Stimulated activated CD4-positive, alpha-beta T cell treated with anti-CD3 and anti-CD28 coated beads, Interleukin-12 subunit alpha, Interleukin-12 subunit beta, amount 100 ng/mL, for 4 hours (primary cell): Measurements from ENCODE around the gene DMGDH.
A peak's percentile ranks its signal among the peaks of the same experiment; 100 is the strongest.

ENCODE experiments used
- DNase-seq: peaks from one replicate; pipeline ENCODE4 v3.0.0-alpha.2; 2020

The DMGDH gene

GRCh38 chr5:79059674-79060073 lies 9.8 kb downstream of the DMGDH start:
- DNase-seq: no peak

- no peak for DNase-seq
Measured at GRCh38 chr5:79056847-79057246, 12.6 kb downstream of the DMGDH start.

- no peak for DNase-seq
Measured at GRCh38 chr5:79055017-79055416, 14.5 kb downstream of the DMGDH start.

GRCh38 chr5:79053321-79053720 lies 16.2 kb downstream of the DMGDH start:
- no peak for DNase-seq

- no peak for DNase-seq
Measured at GRCh38 chr5:79050498-79050897, 19.0 kb downstream of the DMGDH start.

GRCh38 chr5:79048437-79048836 lies 21.0 kb downstream of the DMGDH start:
- DNase-seq: no peak

- no peak for DNase-seq
Measured at GRCh38 chr5:79047199-79047598, 22.3 kb downstream of the DMGDH start.

GRCh38 chr5:79042188-79042587 lies 27.3 kb downstream of the DMGDH start:
- no peak for DNase-seq

GRCh38 chr5:79036769-79037168 lies 32.7 kb downstream of the DMGDH start:
- DNase-seq: no peak

- no peak for DNase-seq
Measured at GRCh38 chr5:79035237-79035636, 34.2 kb downstream of the DMGDH start.

GRCh38 chr5:79032782-79033181 lies 36.7 kb downstream of the DMGDH start:
- no peak for DNase-seq

GRCh38 chr5:79032031-79032695 lies 37.3 kb downstream of the DMGDH start:
- no peak for DNase-seq

GRCh38 chr5:79031485-79031867 lies 38.0 kb downstream of the DMGDH start:
- no peak for DNase-seq

GRCh38 chr5:79030663-79031484 lies 38.6 kb downstream of the DMGDH start:
- DNase-seq: no peak

- DNase-seq: peak; percentile 43
Measured at GRCh38 chr5:79025054-79025472, 44.4 kb downstream of the DMGDH start.

- DNase-seq: no peak
Measured at GRCh38 chr5:79023947-79024346, 45.5 kb downstream of the DMGDH start.

- no peak for DNase-seq
Measured at GRCh38 chr5:79023348-79023747, 46.1 kb downstream of the DMGDH start.

- no peak for DNase-seq
Measured at GRCh38 chr5:79022771-79023170, 46.7 kb downstream of the DMGDH start.

GRCh38 chr5:79021753-79022152 lies 47.7 kb downstream of the DMGDH start:
- DNase-seq: no peak

GRCh38 chr5:79020861-79021561 lies 48.5 kb downstream of the DMGDH start:
- peak; percentile 25 for DNase-seq

GRCh38 chr5:79014631-79015030 lies 54.8 kb downstream of the DMGDH start:
- DNase-seq: no peak

GRCh38 chr5:79011869-79012268 lies 57.6 kb downstream of the DMGDH start:
- DNase-seq: no peak

GRCh38 chr5:79011219-79011836 lies 58.1 kb downstream of the DMGDH start:
- DNase-seq: no peak
